ENCODE results near the gene ZNF524. TPM values are rescaled to one million over a fixed set of nuclear protein-coding genes. Genes with fewer than 3 reads are reported as not detected.

The ZNF524 gene
- total and polyA plus RNA-seq, 12 donors = 7.9 to 39.4 (median 14.1) TPM

- H3K9me3 ChIP-seq = no peaks in the 10 kb centered on the region
- ATAC-seq = peak in 1 of 8 donors; percentile 8
These were observed 22.3 kb downstream of the ZNF524 start for GRCh38 chr19:55622242-55622969.

GRCh38 chr19:55623130-55623529 lies 23.0 kb downstream of the ZNF524 start:
- intact Hi-C loops (cut with DNase I) = no loop called here
- Histone ChIP-seq H3K27me3 (no peaks in the 10 kb centered on the region), H3K36me3 (peaks cover 0 to 21% (median 7%) of the 10 kb centered on the region in 9 donors), H3K9me3 (no peaks in the 10 kb centered on the region), H3K4me3 (no peak overlapping the region), H3K27ac (peak overlapping the region; percentile 0 to 95 (median 91)), H3K4me1 (peaks cover 5 to 52% (median 15%) of the 10 kb centered on the region in 9 donors)
- TF ChIP-seq CTCF (IDR thresholded peaks at IDR 0.05) = no peak
- no peak for DNase-seq
- ATAC-seq = no peak
- WGBS, 2 donors = 96 to 98% methylated on average over 7 of the region's 7 CpGs

More at GRCh38 chr19:55622242-55622969, 22.3 kb downstream of the ZNF524 start:
- peaks cover 5 to 52% (median 15%) of the 10 kb centered on the region in 9 donors for H3K4me1 ChIP-seq
- DNase-seq = no peak
- intact Hi-C loops (cut with DNase I) = no loop called here
- H3K4me3 ChIP-seq = no peak overlapping the region
- H3K27me3 ChIP-seq = no peaks in the 10 kb centered on the region
- 91 to 93% methylated on average over 40 of the region's 40 CpGs for WGBS, 2 donors
- H3K27ac ChIP-seq = peak overlapping the region in 4 of 10 donors; percentile 7 to 94 (median 52)
- TF ChIP-seq CTCF (IDR thresholded peaks at IDR 0.05) = no peak
- peaks cover 0 to 28% (median 8%) of the 10 kb centered on the region in 9 donors for H3K36me3 ChIP-seq

GRCh38 chr19:55623561-55623960 lies 23.5 kb downstream of the ZNF524 start:
- H3K27me3 ChIP-seq = no peaks in the 10 kb centered on the region
- peaks cover 5 to 52% (median 15%) of the 10 kb centered on the region in 9 donors for H3K4me1 ChIP-seq
- intact Hi-C loops (cut with DNase I) = no loop called here
- ATAC-seq (no peak), DNase-seq (no peak)
- 32 to 36% methylated on average over 7 of the region's 7 CpGs for WGBS, 2 donors
- peaks cover 0 to 19% (median 7%) of the 10 kb centered on the region in 9 donors for H3K36me3 ChIP-seq
- peak overlapping the region; percentile 0 to 95 (median 91) for H3K27ac ChIP-seq
- TF ChIP-seq CTCF (IDR thresholded peaks at IDR 0.05) = no peak
- H3K4me3 ChIP-seq = peak overlapping the region in 8 of 10 donors; percentile 2 to 63 (median 59)
- no peaks in the 10 kb centered on the region for H3K9me3 ChIP-seq

- Histone ChIP-seq H3K4me3 (peak within 1 kb of the TSS; percentile 32 to 63 (median 58)), H3K9me3 (no peaks in the 10 kb centered on the region), H3K36me3 (peaks cover 0 to 19% (median 7%) of the 10 kb centered on the region in 9 donors), H3K4me1 (peaks cover 5 to 44% (median 15%) of the 10 kb centered on the region in 9 donors), H3K27ac (peak within 1 kb of the TSS; percentile 85 to 97 (median 92)), H3K27me3 (no peaks in the 10 kb centered on the region)
- TF ChIP-seq CTCF (IDR thresholded peaks at IDR 0.05) = no peak
- peak; percentile 92 to 97 (median 95) for ATAC-seq
- intact Hi-C loops (cut with DNase I) = loop anchor here in 4 of 10 donors (1.0 to 5.0 kb wide), 5 partner anchors 18 to 112 kb away; partner anchors contain the start of gene FIZ1 (in 1 of the 4)
- peak; percentile 93 to 95 for DNase-seq
- 1% methylated on average over 51 to 56 of the region's 56 CpGs for WGBS, 2 donors
These were observed 24.3 kb downstream of the ZNF524 start, which contains the start of gene ZNF784 for GRCh38 chr19:55624109-55625003. Gene ZNF784 (minus strand): TSS chr19:55624566. CDS start chr19:55624561, 5 bp downstream.

Data from heart right ventricle (tissue), 16 donors.